Osteocyte (in vitro differentiated cells): ENCODE results near the gene LRIG1. TPM values are rescaled to one million over a fixed set of nuclear protein-coding genes. Genes with fewer than 3 reads are reported as not detected.

Experiments
- DNase-seq: peaks from one replicate; pipeline ENCODE4 v3.0.0; 2021; ENCODE audit warnings: mixed read lengths; ENCODE audit not compliant: unreplicated experiment; ENCODE audit errors: extremely low spot score
- H3K27ac Mint-ChIP-seq: one replicate; pipeline ENCODE4 v1.8.0; 2021; ENCODE audit warnings: mild to moderate bottlenecking, mixed read lengths; ENCODE audit not compliant: unreplicated experiment
- H3K27me3 Mint-ChIP-seq: one replicate; pipeline ENCODE4 v1.8.0; 2021; ENCODE audit warnings: mixed read lengths; ENCODE audit not compliant: unreplicated experiment
- H3K36me3 Mint-ChIP-seq: one replicate; pipeline ENCODE4 v1.8.0; 2021; ENCODE audit warnings: mixed read lengths; ENCODE audit not compliant: unreplicated experiment
- H3K4me1 Mint-ChIP-seq: one replicate; pipeline ENCODE4 v1.8.0; 2021; ENCODE audit warnings: mixed read lengths; ENCODE audit not compliant: unreplicated experiment
- H3K4me3 Mint-ChIP-seq: one replicate; pipeline ENCODE4 v1.8.0; 2021; ENCODE audit warnings: mild to moderate bottlenecking, moderate library complexity, mixed read lengths; ENCODE audit not compliant: unreplicated experiment
- H3K9me3 Mint-ChIP-seq: one replicate; pipeline ENCODE4 v1.8.0; 2021; ENCODE audit warnings: mixed read lengths; ENCODE audit not compliant: unreplicated experiment
- CTCF ChIP-seq: fragments of 200-600 bp; sonication (generic); IDR thresholded peaks from 2 replicates; pipeline ENCODE4 v1.5.0; 2021; ENCODE audit warnings: antibody characterized with exemption, mild to moderate bottlenecking, moderate library complexity
- total RNA-seq: library from RNA; stranded (reverse); gene quantifications from 2 replicates; pipeline ENCODE4 v1.2.1, GENCODE V29; 2021

LRIG1 gene
- total RNA-seq, 1 donor from 2014 or later = 60.8 TPM

GRCh38 chr3:66506154-66506553 is 5.3 kb upstream of the LRIG1 start:
- Mint-ChIP-seq H3K4me3 (no peak overlapping the region), H3K27ac (no peak overlapping the region), H3K36me3 (no peaks in the 10 kb centered on the region), H3K4me1 (peaks cover 23% of the 10 kb centered on the region), H3K27me3 (peaks cover 7% of the 10 kb centered on the region), H3K9me3 (no peaks in the 10 kb centered on the region)
- no peak for DNase-seq
- no peak for TF ChIP-seq CTCF

- no peak for TF ChIP-seq CTCF
- Mint-ChIP-seq H3K4me1 (peaks cover 24% of the 10 kb centered on the region), H3K27me3 (no peaks in the 10 kb centered on the region), H3K4me3 (no peak overlapping the region), H3K9me3 (no peaks in the 10 kb centered on the region), H3K36me3 (no peaks in the 10 kb centered on the region), H3K27ac (no peak overlapping the region)
- DNase-seq = no peak
Observed at GRCh38 chr3:66504850-66505641, 4.2 kb upstream of the LRIG1 start.

GRCh38 chr3:66502981-66503380 is 2.2 kb upstream of the LRIG1 start:
- H3K27ac Mint-ChIP-seq = no peak overlapping the region
- no peaks in the 10 kb centered on the region for H3K9me3 Mint-ChIP-seq
- H3K4me1 Mint-ChIP-seq = peaks cover 40% of the 10 kb centered on the region
- H3K36me3 Mint-ChIP-seq = no peaks in the 10 kb centered on the region
- H3K27me3 Mint-ChIP-seq = no peaks in the 10 kb centered on the region
- DNase-seq = no peak
- no peak for TF ChIP-seq CTCF
- H3K4me3 Mint-ChIP-seq = no peak overlapping the region

GRCh38 chr3:66502245-66502874 is 1.5 kb upstream of the LRIG1 start:
- DNase-seq = no peak
- H3K4me3 Mint-ChIP-seq = peak overlapping the region; percentile 23
- no peak overlapping the region for H3K27ac Mint-ChIP-seq
- H3K27me3 Mint-ChIP-seq = no peaks in the 10 kb centered on the region
- no peak for TF ChIP-seq CTCF
- H3K36me3 Mint-ChIP-seq = no peaks in the 10 kb centered on the region
- peaks cover 45% of the 10 kb centered on the region for H3K4me1 Mint-ChIP-seq
- H3K9me3 Mint-ChIP-seq = no peaks in the 10 kb centered on the region

GRCh38 chr3:66501483-66502244 is 842 bp upstream of the LRIG1 start:
- Mint-ChIP-seq H3K27me3 (no peaks in the 10 kb centered on the region), H3K4me1 (peaks cover 52% of the 10 kb centered on the region), H3K36me3 (no peaks in the 10 kb centered on the region), H3K27ac (peak overlapping the region; percentile 65), H3K4me3 (peak overlapping the region; percentile 87), H3K9me3 (no peaks in the 10 kb centered on the region)
- no peak for TF ChIP-seq CTCF
- DNase-seq = no peak
